H54 (cell line): ENCODE data around the gene MYO3B.
"Not testable (repeated sequence)": the region's sequence is repeated elsewhere in the genome, so short reads cannot be mapped to it uniquely, and the experiment has no call there.

Source experiments
- DNase-seq: peaks from one replicate; pipeline ENCODE4 v3.0.0; 2011; ENCODE audit warnings: low spot score, mixed read lengths; ENCODE audit not compliant: insufficient read length
- FAIRE-seq: peaks from 3 replicates; lab custom pipeline; 2011; peaks lifted over from hg19 to GRCh38; lab: Jason Lieb, UNC
- POLR2A ChIP-seq: IDR thresholded peaks from 2 replicates; pipeline ENCODE4 v1.6.1; 2011; ENCODE audit warnings: low read depth, mild to moderate bottlenecking, low read length

Gene MYO3B

GRCh38 chr2:170670651-170671050 is 492.7 kb downstream of the MYO3B start:
- no peak for TF ChIP-seq POLR2A
- DNase-seq = no peak
- no peak for FAIRE-seq

GRCh38 chr2:170671079-170671478 is 493.1 kb downstream of the MYO3B start:
- no peak for TF ChIP-seq POLR2A
- no peak for FAIRE-seq
- DNase-seq = no peak

GRCh38 chr2:170674282-170674681 is 496.3 kb downstream of the MYO3B start:
- not testable (repeated sequence) for FAIRE-seq, DNase-seq

- no peak for TF ChIP-seq POLR2A
- FAIRE-seq (no peak), DNase-seq (no peak)
Measured at GRCh38 chr2:170675701-170676100, 497.8 kb downstream of the MYO3B start.

GRCh38 chr2:170679607-170680079 is 501.7 kb downstream of the MYO3B start:
- TF ChIP-seq POLR2A = no peak
- FAIRE-seq = no peak
- DNase-seq = no peak

GRCh38 chr2:170680172-170680941 is 502.4 kb downstream of the MYO3B start:
- no peak for FAIRE-seq
- no peak for TF ChIP-seq POLR2A
- no peak for DNase-seq

- TF ChIP-seq POLR2A = no peak
- FAIRE-seq (no peak), DNase-seq (no peak)
Measured at GRCh38 chr2:170681311-170681710, 503.4 kb downstream of the MYO3B start.

GRCh38 chr2:170685591-170685990 is 507.6 kb downstream of the MYO3B start:
- DNase-seq = no peak
- TF ChIP-seq POLR2A = no peak
- no peak for FAIRE-seq

GRCh38 chr2:170689481-170689880 is 511.5 kb downstream of the MYO3B start:
- no peak for TF ChIP-seq POLR2A
- no peak for FAIRE-seq
- no peak for DNase-seq

- no peak for FAIRE-seq
Measured at GRCh38 chr2:170690640-170691039, 512.7 kb downstream of the MYO3B start.

GRCh38 chr2:170694316-170694715 is 516.4 kb downstream of the MYO3B start:
- no peak for FAIRE-seq
- TF ChIP-seq POLR2A = no peak
- DNase-seq = no peak

More at GRCh38 chr2:170690640-170691039, 512.7 kb downstream of the MYO3B start:
- no peak for DNase-seq
- no peak for TF ChIP-seq POLR2A

GRCh38 chr2:170695521-170696410 is 517.8 kb downstream of the MYO3B start:
- FAIRE-seq (no peak), DNase-seq (no peak)
- no peak for TF ChIP-seq POLR2A

GRCh38 chr2:170696948-170697347 is 519.0 kb downstream of the MYO3B start:
- no peak for TF ChIP-seq POLR2A
- no peak for DNase-seq
- FAIRE-seq = no peak

GRCh38 chr2:170701011-170701410 is 523.1 kb downstream of the MYO3B start:
- no peak for TF ChIP-seq POLR2A
- FAIRE-seq = no peak
- no peak for DNase-seq

GRCh38 chr2:170703776-170704476 is 526.0 kb downstream of the MYO3B start:
- DNase-seq (no peak), FAIRE-seq (no peak)
- no peak for TF ChIP-seq POLR2A
